HG03196 (cell line): ENCODE measurements around the gene LRRC3B.

Experiments used
- ATAC-seq: cut with Tn5 transposase; IDR thresholded peaks from one replicate; pipeline ENCODE4 v1.9.1; 2021; ENCODE audit not compliant: unreplicated experiment

Gene LRRC3B

GRCh38 chr3:26704736-26705135 lies 82.2 kb downstream of the LRRC3B start:
- ATAC-seq: no peak

DNA sequence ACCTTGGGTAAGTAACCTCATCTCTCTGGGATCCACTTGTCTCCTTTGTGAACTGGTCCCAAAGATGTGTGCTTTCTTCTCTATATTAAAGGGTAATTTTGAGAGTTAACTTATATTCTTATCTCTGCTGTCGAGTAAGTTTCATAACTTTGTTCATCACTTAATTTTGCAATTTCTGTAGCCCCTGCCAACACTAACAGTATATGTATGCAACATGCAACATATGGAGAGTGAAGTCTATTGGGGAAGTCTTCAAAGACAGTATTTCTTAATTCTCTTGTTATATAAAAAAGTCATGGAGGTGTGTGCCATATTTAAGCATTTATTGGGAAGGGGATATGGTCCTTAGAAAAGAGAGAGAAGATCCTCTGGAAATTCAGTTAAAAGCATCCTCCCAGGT lies 85.9 kb downstream of the LRRC3B start:
- ATAC-seq: no peak

GRCh38 chr3:26712211-26713026 lies 89.8 kb downstream of the LRRC3B start:
- no peak for ATAC-seq

GRCh38 chr3:26713091-26713490 lies 90.5 kb downstream of the LRRC3B start:
- no peak for ATAC-seq

DNA sequence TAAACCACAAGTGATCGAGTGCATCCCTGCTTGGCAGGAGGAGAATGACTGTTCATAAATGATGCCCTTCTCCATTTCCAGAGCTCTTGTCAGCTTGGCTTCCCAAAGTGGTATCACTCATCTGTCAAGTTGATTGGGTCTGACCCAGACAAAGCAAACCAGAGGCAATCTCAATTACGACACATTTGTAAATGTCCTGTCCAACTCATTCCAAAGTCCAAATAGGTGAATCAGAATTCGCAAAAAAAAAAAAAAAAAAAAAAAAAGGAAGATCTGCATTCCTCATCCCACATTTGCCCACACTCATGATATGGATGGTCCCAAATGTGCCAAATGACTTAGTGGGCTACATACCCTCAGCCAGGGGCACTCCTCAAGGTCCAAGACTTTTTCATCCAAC lies 91.9 kb downstream of the LRRC3B start:
- ATAC-seq: no peak

DNA sequence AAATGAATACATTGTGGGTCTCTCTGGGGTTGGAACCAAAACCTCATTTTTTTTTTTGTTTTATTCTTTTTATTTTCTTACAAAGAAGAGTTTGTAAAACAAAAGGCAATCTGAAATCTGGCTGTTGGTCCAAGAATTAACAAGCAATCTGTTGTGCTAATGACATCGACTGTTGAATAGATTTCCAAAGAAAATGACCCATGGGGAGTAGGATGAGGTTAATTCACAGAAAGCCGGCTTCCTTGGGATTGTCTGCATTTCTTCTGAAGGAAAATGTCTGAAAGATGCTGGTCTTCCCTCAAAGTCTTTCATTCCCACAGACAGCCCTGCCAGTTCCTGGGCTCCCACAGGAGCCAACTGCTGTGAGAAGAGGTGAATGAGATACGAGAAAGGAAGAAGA lies 92.9 kb downstream of the LRRC3B start:
- ATAC-seq: no peak

- ATAC-seq: no peak
Observed at GRCh38 chr3:26718315-26718714, 95.7 kb downstream of the LRRC3B start.

DNA sequence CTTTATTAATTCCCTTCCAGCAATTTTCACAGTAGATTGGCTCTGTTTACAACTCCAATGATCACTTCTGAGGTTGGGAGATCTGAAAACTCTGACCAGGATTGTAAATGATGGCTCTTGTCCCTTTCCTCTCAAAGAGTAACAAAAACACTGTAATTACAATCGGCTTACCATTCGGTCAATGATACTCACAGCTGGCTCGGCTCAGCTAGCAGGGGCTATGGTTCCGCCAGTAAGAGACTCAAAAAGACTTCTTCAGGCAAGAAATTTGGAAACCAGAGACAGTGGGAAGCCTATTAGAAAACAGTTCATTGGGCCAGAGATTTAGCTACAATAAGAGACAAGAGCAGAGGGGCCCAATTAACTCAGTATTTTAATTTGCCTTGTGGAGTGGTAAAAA lies 96.6 kb downstream of the LRRC3B start:
- no peak for ATAC-seq

DNA sequence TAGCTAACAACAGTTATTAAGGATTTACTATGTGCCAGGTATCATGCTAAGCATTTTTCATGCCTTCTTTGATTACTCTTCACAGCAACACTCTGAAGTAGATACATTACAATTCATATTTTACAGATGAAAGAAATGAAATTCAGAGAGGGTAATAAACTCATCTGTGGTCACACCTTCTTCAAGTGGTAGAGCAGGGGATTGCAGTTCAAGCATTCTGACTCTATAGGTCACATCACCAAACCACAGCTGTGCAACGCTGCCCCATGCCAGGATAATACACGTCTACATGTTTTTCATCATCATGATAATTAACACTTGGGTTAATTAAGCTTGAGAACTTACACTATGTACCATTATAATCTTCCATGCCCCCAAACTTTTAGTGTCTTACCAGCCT lies 98.5 kb downstream of the LRRC3B start:
- no peak for ATAC-seq

- no peak for ATAC-seq
Observed at GRCh38 chr3:26731843-26732242, 109.3 kb downstream of the LRRC3B start.

DNA sequence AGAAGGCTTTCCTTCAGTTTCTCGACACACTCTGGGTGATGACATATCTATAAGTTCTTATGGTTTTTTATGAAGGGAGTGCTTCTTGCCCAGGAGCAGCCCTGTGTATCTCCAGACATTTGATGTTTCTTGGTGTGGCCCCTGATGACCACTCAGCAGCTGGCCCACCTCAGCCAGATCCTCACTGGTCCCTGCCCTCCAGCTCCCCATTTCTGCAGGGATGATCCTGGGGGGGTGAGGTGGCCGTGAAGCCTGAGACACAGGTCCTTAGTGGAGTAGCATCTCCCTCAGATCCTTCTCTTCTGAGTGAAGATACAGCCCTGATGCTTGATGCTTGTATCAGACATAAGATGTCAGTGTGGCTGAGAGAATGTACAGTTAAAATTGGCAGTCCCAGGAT lies 127.7 kb downstream of the LRRC3B start:
- ATAC-seq: no peak

DNA sequence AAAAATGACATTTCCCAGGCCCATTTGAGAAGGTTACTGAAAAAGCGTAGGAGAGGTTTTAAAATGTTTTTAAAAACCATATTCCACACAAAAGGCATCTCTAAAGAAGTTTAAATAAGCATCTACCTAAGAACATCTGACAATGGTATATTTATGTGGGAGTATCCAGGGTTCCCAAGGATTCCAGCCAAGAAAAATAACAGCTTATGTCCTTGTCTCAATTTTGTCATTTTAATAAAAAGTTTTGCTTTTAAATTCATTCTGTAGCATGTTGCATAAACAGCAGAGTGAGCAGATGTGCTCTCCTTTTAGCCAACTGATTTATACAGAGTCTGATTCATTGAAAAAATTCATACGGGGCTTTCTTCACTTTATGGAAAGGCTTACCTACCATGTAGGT lies 129.9 kb downstream of the LRRC3B start:
- no peak for ATAC-seq

- ATAC-seq: no peak
Observed at GRCh38 chr3:26753095-26753494, 130.5 kb downstream of the LRRC3B start.

DNA sequence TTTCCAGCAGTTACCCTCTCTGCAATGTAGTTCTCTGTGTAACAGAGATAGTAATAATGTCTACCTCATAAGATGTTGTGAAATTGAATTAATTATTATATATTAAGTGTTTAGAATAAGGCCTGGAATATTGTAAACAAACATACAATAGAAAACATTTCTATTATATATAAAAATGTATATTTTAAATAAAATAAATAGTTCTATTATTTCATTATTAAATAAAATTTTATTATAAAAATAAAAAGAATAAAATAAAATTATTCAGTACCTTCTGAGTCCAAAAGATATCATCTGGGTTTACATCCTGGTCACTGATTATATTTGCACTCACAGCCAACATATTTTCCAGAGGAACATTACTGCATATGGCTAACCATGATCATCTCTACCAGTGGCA lies 135.4 kb downstream of the LRRC3B start:
- ATAC-seq: no peak
